Ovary (tissue), 3 donors: ENCODE data around the gene PTGDR.

ENCODE experiments used
- CTCF ChIP-seq, 3 donors: fragments of 450-650 bp in 2 of 3; fragments of 200-600 bp in 1 of 3; IDR thresholded peaks; one replicate each; pipeline versions ENCODE4 v1.5.1 to v1.8.0; 2016 to 2022; ENCODE audit warnings: antibody characterized with exemption in 3 of 3, mild to moderate bottlenecking in 1 of 3
- EP300 ChIP-seq: sonication (generic); formaldehyde crosslinking; IDR thresholded peaks from one replicate; pipeline ENCODE4 v1.6.1; 2017; ENCODE audit warnings: antibody characterized with exemption
- donor health status: DM: no; HTN: no; CAD: no.

GRCh38 chr14:52248057-52248456, 19.4 kb upstream of the PTGDR start:
- TF ChIP-seq CTCF (IDR thresholded peaks at IDR 0.05): no peak
- TF ChIP-seq EP300: no peak
